ACC112 (cell line): ENCODE measurements around the gene TRIM7.
"Not testable (repeated sequence)": the region's sequence is repeated elsewhere in the genome, so short reads cannot be mapped to it uniquely, and the experiment has no call there.

ENCODE experiments used
- H2AFZ ChIP-seq: fragments of 200-600 bp; sonication (generic); one replicate; pipeline ENCODE4 v1.6.0; 2017; ENCODE audit warnings: antibody characterized with exemption, low read length; ENCODE audit not compliant: unreplicated experiment
- H3K27ac ChIP-seq: fragments of 200-600 bp; sonication (generic); 2 replicates; pipeline ENCODE4 v1.5.1; 2014; ENCODE audit warnings: low read depth, mild to moderate bottlenecking, antibody characterized with exemption, low read length, moderate library complexity
- H3K27me3 ChIP-seq: fragments of 200-600 bp; sonication (generic); 2 replicates; pipeline ENCODE4 v1.6.1; 2014; ENCODE audit warnings: mild to moderate bottlenecking, antibody characterized with exemption, low read length, moderate library complexity, mixed read lengths; ENCODE audit not compliant: insufficient read depth
- H3K36me3 ChIP-seq: fragments of 200-600 bp; sonication (generic); 2 replicates; pipeline ENCODE4 v1.6.1; 2016; ENCODE audit warnings: mild to moderate bottlenecking, antibody characterized with exemption, low read length, moderate library complexity, mixed read lengths; ENCODE audit not compliant: insufficient read depth
- H3K4me1 ChIP-seq: fragments of 200-600 bp; sonication (generic); one replicate; pipeline ENCODE4 v1.6.1; 2016; ENCODE audit warnings: low read length, mixed read lengths; ENCODE audit not compliant: insufficient read depth, unreplicated experiment, control insufficient read depth
- H3K4me3 ChIP-seq: fragments of 200-600 bp; sonication (generic); 2 replicates; pipeline ENCODE4 v1.5.1; 2014; ENCODE audit warnings: mild to moderate bottlenecking, low read depth, low read length
- H3K79me2 ChIP-seq: fragments of 200-600 bp; sonication (generic); one replicate; pipeline ENCODE4 v1.6.0; 2016; ENCODE audit warnings: low read length; ENCODE audit not compliant: control insufficient read depth, unreplicated experiment, insufficient read depth

The TRIM7 gene

GRCh38 chr5:181160152-181160754, 44.7 kb downstream of the TRIM7 start:
- Histone ChIP-seq H3K27ac (peak overlapping the region; percentile 80), H3K4me1 (peaks cover 11% of the 10 kb centered on the region), H2AFZ (peak overlapping the region; percentile 74), H3K36me3 (no peaks in the 10 kb centered on the region), H3K79me2 (no peaks in the 10 kb centered on the region), H3K27me3 (peaks cover 29% of the 10 kb centered on the region), H3K4me3 (peak overlapping the region; percentile 65)

GRCh38 chr5:181159286-181160151, 45.5 kb downstream of the TRIM7 start:
- Histone ChIP-seq H2AFZ (no peak overlapping the region), H3K4me1 (peaks cover 11% of the 10 kb centered on the region), H3K27me3 (peaks cover 30% of the 10 kb centered on the region), H3K4me3 (0 out of 2 replicates have a peak overlapping the region, but pooled peaks have one; percentile 65), H3K36me3 (no peaks in the 10 kb centered on the region), H3K27ac (peak overlapping the region; percentile 80), H3K79me2 (no peaks in the 10 kb centered on the region)

- Histone ChIP-seq H3K79me2 (no peaks in the 10 kb centered on the region), H3K27ac (no peak overlapping the region), H3K36me3 (no peaks in the 10 kb centered on the region), H3K4me1 (peaks cover 11% of the 10 kb centered on the region), H3K4me3 (no peak overlapping the region), H3K27me3 (peaks cover 33% of the 10 kb centered on the region), H2AFZ (no peak overlapping the region)
Observed at GRCh38 chr5:181158869-181159268, 46.1 kb downstream of the TRIM7 start.

GRCh38 chr5:181156758-181157157, 48.2 kb downstream of the TRIM7 start:
- H3K79me2 ChIP-seq = no peaks in the 10 kb centered on the region
- H3K4me1 ChIP-seq = peaks cover 9% of the 10 kb centered on the region
- H2AFZ ChIP-seq = no peak overlapping the region
- no peak overlapping the region for H3K27ac ChIP-seq
- no peak overlapping the region for H3K4me3 ChIP-seq
- H3K27me3 ChIP-seq = peaks cover 41% of the 10 kb centered on the region
- no peaks in the 10 kb centered on the region for H3K36me3 ChIP-seq

- Histone ChIP-seq H3K4me1 (no peaks in the 10 kb centered on the region), H3K79me2 (no peaks in the 10 kb centered on the region), H3K4me3 (no peak overlapping the region), H2AFZ (no peak overlapping the region), H3K36me3 (no peaks in the 10 kb centered on the region), H3K27ac (no peak overlapping the region), H3K27me3 (peaks cover 59% of the 10 kb centered on the region)
Observed at GRCh38 chr5:181153814-181154213, 51.2 kb downstream of the TRIM7 start.

- H2AFZ ChIP-seq = no peak overlapping the region
- no peak overlapping the region for H3K4me3 ChIP-seq
- peaks cover 62% of the 10 kb centered on the region for H3K27me3 ChIP-seq
- H3K27ac ChIP-seq = no peak overlapping the region
- H3K4me1 ChIP-seq = no peaks in the 10 kb centered on the region
- no peaks in the 10 kb centered on the region for H3K36me3 ChIP-seq
- no peaks in the 10 kb centered on the region for H3K79me2 ChIP-seq
Observed at GRCh38 chr5:181152406-181152805, 52.6 kb downstream of the TRIM7 start.

GRCh38 chr5:181151146-181151545, 53.9 kb downstream of the TRIM7 start:
- peaks cover 60% of the 10 kb centered on the region for H3K27me3 ChIP-seq
- H3K4me1 ChIP-seq = no peaks in the 10 kb centered on the region
- no peak overlapping the region for H3K4me3 ChIP-seq
- H2AFZ ChIP-seq = no peak overlapping the region
- no peak overlapping the region for H3K27ac ChIP-seq
- no peaks in the 10 kb centered on the region for H3K36me3 ChIP-seq
- no peaks in the 10 kb centered on the region for H3K79me2 ChIP-seq

- Histone ChIP-seq H3K4me1 (no peaks in the 10 kb centered on the region), H3K79me2 (no peaks in the 10 kb centered on the region), H3K27ac (no peak overlapping the region), H3K27me3 (peaks cover 59% of the 10 kb centered on the region), H3K4me3 (no peak overlapping the region), H2AFZ (no peak overlapping the region), H3K36me3 (no peaks in the 10 kb centered on the region)
Observed at GRCh38 chr5:181149806-181150733, 54.9 kb downstream of the TRIM7 start.

GRCh38 chr5:181149355-181149754, 55.6 kb downstream of the TRIM7 start:
- Histone ChIP-seq H3K27me3 (peaks cover 66% of the 10 kb centered on the region), H2AFZ (no peak overlapping the region)

GRCh38 chr5:181146927-181147636, 57.9 kb downstream of the TRIM7 start, which contains the start of gene OR2V2:
OR2V2 (plus strand) TSS chr5:181147586; CDS start chr5:181154943, 7,357 bp downstream.
- not testable (repeated sequence) for H3K4me3 ChIP-seq, H3K27ac ChIP-seq, H3K36me3 ChIP-seq, H3K4me1 ChIP-seq, H3K79me2 ChIP-seq, H2AFZ ChIP-seq
- peaks cover 77% of the 10 kb centered on the region for H3K27me3 ChIP-seq

More at GRCh38 chr5:181149355-181149754, 55.6 kb downstream of the TRIM7 start:
- no peak overlapping the region for H3K4me3 ChIP-seq
- H3K79me2 ChIP-seq = no peaks in the 10 kb centered on the region
- no peaks in the 10 kb centered on the region for H3K4me1 ChIP-seq
- H3K27ac ChIP-seq = no peak overlapping the region
- H3K36me3 ChIP-seq = no peaks in the 10 kb centered on the region
